Nasal cavity respiratory epithelium epithelial cell of viscerocranial mucosa (primary cell): ENCODE data around the gene CIBAR2. TPM values are rescaled to one million over a fixed set of nuclear protein-coding genes. Genes with fewer than 3 reads are reported as not detected.

Experiments used
- total RNA-seq: library from RNA; depleted of rRNA; stranded (reverse); fragments of >200 nt; gene quantifications from 2 replicates; pipeline ENCODE4 v1.2.3, GENCODE V29; 2014

Gene CIBAR2
- not detected in 2 replicates for total RNA-seq

GRCh38 chr16:85112364-85112763 is at the start of gene CIBAR2:
TSS of gene CIBAR2 (minus strand) at chr16:85112472. CDS start at chr16:85112352, 120 bp downstream.

Other genes starting within 250 kb of the CIBAR2 start
- gene ZDHHC7, start 100.9 kb downstream of the CIBAR2 start, total RNA-seq: 51.6 and 91.2 TPM in 2 replicates
- gene KIAA0513, start 84.7 kb downstream of the CIBAR2 start, total RNA-seq: 5.1 and 15.0 TPM in 2 replicates